ENCODE results near the gene FHAD1. TPM values are rescaled to one million over a fixed set of nuclear protein-coding genes. Genes with fewer than 3 reads are reported as not detected.
"Not testable (repeated sequence)": the region's sequence is repeated elsewhere in the genome, so short reads cannot be mapped to it uniquely, and the experiment has no call there.

Gene FHAD1
- total RNA-seq, 1 experiment from 2014 or later: 1.9 TPM

GRCh38 chr1:15296585-15297321 is 49.7 kb downstream of the FHAD1 start:
- no CpG with 5 or more reads among the region's 9 CpGs for WGBS (ENCODE audit: extremely low coverage, insufficient read length, low lambda C conversion rate)
- no peak overlapping the region for H3K9ac ChIP-seq (ENCODE audit: extremely low read depth, insufficient read length, low read length)
- no peaks in the 10 kb centered on the region for H3K9me3 ChIP-seq (ENCODE audit: control insufficient read depth, low read depth, low read length)
- no peak overlapping the region for H4K91ac ChIP-seq (ENCODE audit: insufficient read length, low read depth, low read length)
- H3K18ac ChIP-seq (ENCODE audit: insufficient read length, low read depth, low read length): no peak overlapping the region
- H3K23me2 ChIP-seq (ENCODE audit: insufficient read length, low read depth, low read length, poor library complexity, severe bottlenecking): no peaks in the 10 kb centered on the region
- H3K23ac ChIP-seq (ENCODE audit: insufficient read length, low read depth, low read length): no peak overlapping the region
- no peaks in the 10 kb centered on the region for H3K27me3 ChIP-seq (ENCODE audit: insufficient read depth, low read length)
- H3K79me2 ChIP-seq (ENCODE audit: insufficient read depth, low read length): no peaks in the 10 kb centered on the region; the same call in 1 of the 2 replicates
- peak overlapping the region in 1 of 3 experiments; percentile 19; a peak in 1 of 7 replicates for H3K27ac Mint-ChIP-seq
- H2AK5ac ChIP-seq (ENCODE audit: insufficient read length, low read length): no peak overlapping the region
- no peak overlapping the region for H3K4me3 Mint-ChIP-seq
- TF ChIP-seq, protein P1, sequence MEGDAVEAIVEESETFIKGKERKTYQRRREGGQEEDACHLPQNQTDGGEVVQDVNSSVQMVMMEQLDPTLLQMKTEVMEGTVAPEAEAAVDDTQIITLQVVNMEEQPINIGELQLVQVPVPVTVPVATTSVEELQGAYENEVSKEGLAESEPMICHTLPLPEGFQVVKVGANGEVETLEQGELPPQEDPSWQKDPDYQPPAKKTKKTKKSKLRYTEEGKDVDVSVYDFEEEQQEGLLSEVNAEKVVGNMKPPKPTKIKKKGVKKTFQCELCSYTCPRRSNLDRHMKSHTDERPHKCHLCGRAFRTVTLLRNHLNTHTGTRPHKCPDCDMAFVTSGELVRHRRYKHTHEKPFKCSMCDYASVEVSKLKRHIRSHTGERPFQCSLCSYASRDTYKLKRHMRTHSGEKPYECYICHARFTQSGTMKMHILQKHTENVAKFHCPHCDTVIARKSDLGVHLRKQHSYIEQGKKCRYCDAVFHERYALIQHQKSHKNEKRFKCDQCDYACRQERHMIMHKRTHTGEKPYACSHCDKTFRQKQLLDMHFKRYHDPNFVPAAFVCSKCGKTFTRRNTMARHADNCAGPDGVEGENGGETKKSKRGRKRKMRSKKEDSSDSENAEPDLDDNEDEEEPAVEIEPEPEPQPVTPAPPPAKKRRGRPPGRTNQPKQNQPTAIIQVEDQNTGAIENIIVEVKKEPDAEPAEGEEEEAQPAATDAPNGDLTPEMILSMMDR (conservative IDR thresholded peaks at IDR 0.05): no peak
- H3K4me1 Mint-ChIP-seq: peaks cover 5 to 7% of the 10 kb centered on the region in 2 experiments
- no peak overlapping the region for H2AFZ ChIP-seq (ENCODE audit: low read length)
- H3K36me3 Mint-ChIP-seq (ENCODE audit: insufficient read depth in 1 of 3, low read depth in 3 of 3): no peaks in the 10 kb centered on the region
- H3K27ac ChIP-seq (ENCODE audit: insufficient read length, low read depth, low read length): no peak overlapping the region
- no peak overlapping the region for H3K56ac ChIP-seq (ENCODE audit: insufficient read length, low read depth, low read length)
- H3K27me3 Mint-ChIP-seq (ENCODE audit: low read depth): no peaks in the 10 kb centered on the region
- H3K79me1 ChIP-seq (ENCODE audit: insufficient read depth, low read depth, low read length, poor library complexity, severe bottlenecking): no peaks in the 10 kb centered on the region
- peaks cover 3 to 7% of the 10 kb centered on the region in 2 experiments; a peak in 4 of 5 replicates for H3K9me3 Mint-ChIP-seq
- no peaks in the 10 kb centered on the region for H3K4me1 ChIP-seq (ENCODE audit: insufficient read depth, low read length)
- H2BK15ac ChIP-seq (ENCODE audit: low read depth, low read length): no peak overlapping the region
- H4K8ac ChIP-seq (replicated peaks; ENCODE audit: insufficient read length, low read depth, low read length): no peak overlapping the region
- DNase-seq: no peak
- H4K5ac ChIP-seq (ENCODE audit: insufficient read length, low read depth, low read length): no peak overlapping the region
- H2BK120ac ChIP-seq (ENCODE audit: low read depth, low read length, poor library complexity, severe bottlenecking): no peak overlapping the region
- no peak overlapping the region for H2BK5ac ChIP-seq (ENCODE audit: insufficient read length, low read length)
- H2BK20ac ChIP-seq (ENCODE audit: low read depth, low read length, poor library complexity, severe bottlenecking): no peak overlapping the region
- no peak overlapping the region for H3K4ac ChIP-seq (ENCODE audit: low read depth, low read length)
- no peak overlapping the region for H3T11ph ChIP-seq (ENCODE audit: low read length)
- no peak overlapping the region for H2BK12ac ChIP-seq (ENCODE audit: insufficient read length, low read depth, low read length)
- no peak overlapping the region for H3K14ac ChIP-seq (ENCODE audit: insufficient read depth, low read length)
- H4K20me1 ChIP-seq (ENCODE audit: control insufficient read depth, insufficient read depth, insufficient read length): no peaks in the 10 kb centered on the region
- no peak overlapping the region for H3K4me2 ChIP-seq (ENCODE audit: insufficient read depth, insufficient read length, low read length)

DNA sequence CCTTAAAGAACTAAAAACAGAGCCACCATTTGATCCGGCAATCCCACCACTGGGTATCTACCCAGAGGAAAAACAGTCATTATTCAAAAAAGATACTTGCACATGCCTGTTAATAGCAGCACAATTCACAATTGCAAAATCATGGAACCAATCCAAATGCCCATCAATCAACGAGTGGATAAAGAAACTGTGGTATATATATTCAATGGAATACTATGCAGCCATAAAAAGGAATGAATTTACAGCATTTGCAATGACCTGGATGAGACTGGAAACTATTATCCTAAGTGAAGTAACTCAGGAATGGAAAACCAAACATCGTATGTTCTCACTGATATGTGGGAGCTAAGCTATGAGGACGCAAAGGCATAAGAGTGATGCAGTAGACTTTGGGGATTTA is 51.0 kb downstream of the FHAD1 start:
- not testable (repeated sequence) for H2BK12ac ChIP-seq (ENCODE audit: insufficient read length, low read depth, low read length); H2AK5ac ChIP-seq (ENCODE audit: insufficient read length, low read length); H3K27me3 Mint-ChIP-seq (ENCODE audit: low read depth); H3K79me2 ChIP-seq (ENCODE audit: insufficient read depth, low read length); H2BK5ac ChIP-seq (ENCODE audit: insufficient read length, low read length); H3K4me2 ChIP-seq (ENCODE audit: insufficient read depth, insufficient read length, low read length); H3K23me2 ChIP-seq (ENCODE audit: insufficient read length, low read depth, low read length, poor library complexity, severe bottlenecking); H3K27ac ChIP-seq (ENCODE audit: insufficient read length, low read depth, low read length); H3K79me1 ChIP-seq (ENCODE audit: insufficient read depth, low read depth, low read length, poor library complexity, severe bottlenecking); H3T11ph ChIP-seq (ENCODE audit: low read length); H2BK15ac ChIP-seq (ENCODE audit: low read depth, low read length); H3K9me3 ChIP-seq (ENCODE audit: control insufficient read depth, low read depth, low read length); H2BK120ac ChIP-seq (ENCODE audit: low read depth, low read length, poor library complexity, severe bottlenecking); H2BK20ac ChIP-seq (ENCODE audit: low read depth, low read length, poor library complexity, severe bottlenecking); H4K91ac ChIP-seq (ENCODE audit: insufficient read length, low read depth, low read length); DNase-seq; H3K4me1 ChIP-seq (ENCODE audit: insufficient read depth, low read length); H4K8ac ChIP-seq (replicated peaks; ENCODE audit: insufficient read length, low read depth, low read length); H3K27me3 ChIP-seq (ENCODE audit: insufficient read depth, low read length); H3K23ac ChIP-seq (ENCODE audit: insufficient read length, low read depth, low read length); H3K18ac ChIP-seq (ENCODE audit: insufficient read length, low read depth, low read length); H3K56ac ChIP-seq (ENCODE audit: insufficient read length, low read depth, low read length); H3K4me1 Mint-ChIP-seq; H3K4ac ChIP-seq (ENCODE audit: low read depth, low read length); H3K9ac ChIP-seq (ENCODE audit: extremely low read depth, insufficient read length, low read length); H3K36me3 Mint-ChIP-seq (ENCODE audit: insufficient read depth in 1 of 3, low read depth in 3 of 3); H4K5ac ChIP-seq (ENCODE audit: insufficient read length, low read depth, low read length); H2AFZ ChIP-seq (ENCODE audit: low read length); H3K9me3 Mint-ChIP-seq; H3K4me3 Mint-ChIP-seq; H4K20me1 ChIP-seq (ENCODE audit: control insufficient read depth, insufficient read depth, insufficient read length); H3K27ac Mint-ChIP-seq; H3K14ac ChIP-seq (ENCODE audit: insufficient read depth, low read length)
- WGBS (ENCODE audit: extremely low coverage, insufficient read length, low lambda C conversion rate): no CpG with 5 or more reads among the region's 4 CpGs
